RWPE1 (cell line): ENCODE results near the gene HTT.
A peak's percentile ranks its signal among the peaks of the same experiment; 100 is the strongest.

Experiments used
- CTCF ChIA-PET: fragments of 350-600 bp; sonication (Branson Sonifier 250); formaldehyde crosslinking; extraction: SDS; loops from one replicate; lab custom pipeline; 2021; lab: Yijun Ruan, JAX
- POLR2A ChIA-PET: fragments of 400-600 bp; formaldehyde crosslinking; extraction: SDS; loops from one replicate; lab custom pipeline; 2020; ENCODE audit warnings: antibody characterized with exemption; ENCODE audit not compliant: low non-redundant PET; lab: Yijun Ruan, JAX
- DNase-seq: peaks from one replicate; pipeline ENCODE4 v3.0.0; 2012; ENCODE audit warnings: low spot score
- H3K27ac ChIP-seq: fragments of 450-650 bp; 2 replicates; pipeline ENCODE4 v1.5.1; 2017
- CTCF ChIP-seq: fragments of 450-650 bp; conservative IDR thresholded peaks from 2 replicates; pipeline ENCODE4 v1.5.1; 2017; ENCODE audit warnings: low read depth, mild to moderate bottlenecking

The HTT gene

GRCh38 chr4:3118312-3118711 lies 43.8 kb downstream of the HTT start:
- POLR2A ChIA-PET: no interaction called here
- DNase-seq: no peak
- TF ChIP-seq CTCF: no peak
- CTCF ChIA-PET: no interaction called here
- no peak overlapping the region for H3K27ac ChIP-seq

GRCh38 chr4:3119464-3119863 lies 45.0 kb downstream of the HTT start:
- no peak overlapping the region for H3K27ac ChIP-seq
- CTCF ChIA-PET: no interaction called here
- no peak for DNase-seq
- no peak for TF ChIP-seq CTCF
- POLR2A ChIA-PET: no interaction called here

- no peak for TF ChIP-seq CTCF
- CTCF ChIA-PET: interaction anchor here (0.6 to 1.0 kb wide), 2 partner anchors 14 to 24 kb away, joined by 3 to 4 read pairs; no protein-coding TSS in a partner anchor
- peak overlapping the region; percentile 65 for H3K27ac ChIP-seq
- no peak for DNase-seq
- POLR2A ChIA-PET: no interaction called here
Observed at GRCh38 chr4:3121110-3121509, 46.6 kb downstream of the HTT start.

GRCh38 chr4:3121596-3121995 lies 47.1 kb downstream of the HTT start:
- ChIA-PET POLR2A (no interaction called here), CTCF (interaction anchor here (1.0 kb wide), 1 partner anchor 15 kb away, joined by 3 read pairs; no protein-coding TSS in a partner anchor)
- H3K27ac ChIP-seq: peak overlapping the region; percentile 65
- DNase-seq: no peak
- TF ChIP-seq CTCF: no peak

- no peak for TF ChIP-seq CTCF
- no peak for DNase-seq
- ChIA-PET POLR2A (no interaction called here), CTCF (no interaction called here)
- peak overlapping the region; percentile 65 for H3K27ac ChIP-seq
Observed at GRCh38 chr4:3122081-3122563, 47.6 kb downstream of the HTT start.

- POLR2A ChIA-PET: no interaction called here
- no peak for TF ChIP-seq CTCF
- CTCF ChIA-PET: interaction anchor here (0.7 kb wide), 1 partner anchor 50 kb away, joined by 3 read pairs; no protein-coding TSS in a partner anchor
- no peak for DNase-seq
- peak overlapping the region; percentile 72 for H3K27ac ChIP-seq
Observed at GRCh38 chr4:3123181-3123671, 48.7 kb downstream of the HTT start.
